22Rv1 (cell line): Measurements from ENCODE around the gene OR2AT4.
"Not testable (repeated sequence)": the region's sequence is repeated elsewhere in the genome, so short reads cannot be mapped to it uniquely, and the experiment has no call there.

Experiments
- ZFX ChIP-seq: fragments of 450-650 bp; IDR thresholded peaks from 2 replicates; pipeline ENCODE4 v1.6.1; 2017; ENCODE audit warnings: antibody characterized with exemption, borderline replicate concordance
- TF ChIP-seq, protein P1 (sequence below): fragments of 450-650 bp; IDR thresholded peaks from 2 replicates; pipeline ENCODE4 v1.5.1; 2017; ENCODE audit warnings: mild to moderate bottlenecking

DNA sequence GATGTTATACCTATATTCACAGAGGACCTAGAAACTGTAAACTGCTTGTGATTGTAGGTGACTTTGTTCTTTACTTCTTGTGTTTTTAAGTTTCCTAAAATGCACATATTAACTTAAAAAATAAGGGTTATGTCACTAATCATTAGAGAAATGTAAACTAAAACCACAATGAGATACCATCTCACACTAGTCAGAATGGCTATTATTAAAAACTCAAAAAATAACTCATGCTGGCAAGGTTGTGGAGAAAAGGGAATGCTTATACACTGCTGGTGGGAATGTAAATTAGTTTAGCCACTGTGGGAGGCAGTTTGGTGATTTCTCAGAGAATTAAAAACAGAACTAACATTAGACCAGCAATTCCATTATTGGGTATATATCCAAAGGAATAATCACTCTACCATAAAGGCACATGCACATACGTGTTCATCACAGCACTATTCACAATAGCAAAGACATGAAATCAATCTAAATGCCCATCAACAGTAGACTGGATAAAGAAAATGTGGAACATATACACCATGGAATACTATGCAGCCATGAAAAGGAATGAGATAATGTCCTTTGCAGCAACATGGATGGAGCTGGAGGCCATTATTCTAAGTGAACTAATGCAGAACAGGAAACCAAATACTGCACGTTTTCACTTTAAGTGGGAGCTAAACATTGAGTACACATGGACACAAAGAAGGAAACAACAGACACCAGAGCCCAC is 9.4 kb upstream of the OR2AT4 start:
- TF ChIP-seq, protein P1, sequence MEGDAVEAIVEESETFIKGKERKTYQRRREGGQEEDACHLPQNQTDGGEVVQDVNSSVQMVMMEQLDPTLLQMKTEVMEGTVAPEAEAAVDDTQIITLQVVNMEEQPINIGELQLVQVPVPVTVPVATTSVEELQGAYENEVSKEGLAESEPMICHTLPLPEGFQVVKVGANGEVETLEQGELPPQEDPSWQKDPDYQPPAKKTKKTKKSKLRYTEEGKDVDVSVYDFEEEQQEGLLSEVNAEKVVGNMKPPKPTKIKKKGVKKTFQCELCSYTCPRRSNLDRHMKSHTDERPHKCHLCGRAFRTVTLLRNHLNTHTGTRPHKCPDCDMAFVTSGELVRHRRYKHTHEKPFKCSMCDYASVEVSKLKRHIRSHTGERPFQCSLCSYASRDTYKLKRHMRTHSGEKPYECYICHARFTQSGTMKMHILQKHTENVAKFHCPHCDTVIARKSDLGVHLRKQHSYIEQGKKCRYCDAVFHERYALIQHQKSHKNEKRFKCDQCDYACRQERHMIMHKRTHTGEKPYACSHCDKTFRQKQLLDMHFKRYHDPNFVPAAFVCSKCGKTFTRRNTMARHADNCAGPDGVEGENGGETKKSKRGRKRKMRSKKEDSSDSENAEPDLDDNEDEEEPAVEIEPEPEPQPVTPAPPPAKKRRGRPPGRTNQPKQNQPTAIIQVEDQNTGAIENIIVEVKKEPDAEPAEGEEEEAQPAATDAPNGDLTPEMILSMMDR, result not testable (repeated sequence)
- TF ChIP-seq ZFX, result not testable (repeated sequence)
